Mucosa of rectum (tissue), 2 donors: ENCODE data around the gene HSFX3.
"Not testable (repeated sequence)": the region's sequence is repeated elsewhere in the genome, so short reads cannot be mapped to it uniquely, and the experiment has no call there.

Experiments
- H3K27ac ChIP-seq, 2 donors: one replicate each; pipeline ENCODE4 v1.7.0; 2013; ENCODE audit warnings: inconsistent platforms in 2 of 2, low read depth in 2 of 2, low read length in 2 of 2
- H3K27me3 ChIP-seq, 2 donors: one replicate each; pipeline ENCODE4 v1.7.0; 2013; ENCODE audit warnings: low read length in 2 of 2; ENCODE audit not compliant: control insufficient read depth in 2 of 2, insufficient read depth in 2 of 2
- H3K36me3 ChIP-seq, 2 donors: one replicate each; pipeline ENCODE4 v1.7.0; 2013; ENCODE audit warnings: low read length in 2 of 2; ENCODE audit not compliant: control insufficient read depth in 2 of 2, insufficient read depth in 2 of 2
- H3K4me1 ChIP-seq, 2 donors: one replicate each; pipeline ENCODE4 v1.7.0; 2013; ENCODE audit warnings: low read length in 2 of 2, mild to moderate bottlenecking in 1 of 2; ENCODE audit not compliant: control insufficient read depth in 2 of 2, insufficient read depth in 2 of 2
- H3K4me3 ChIP-seq, 2 donors: one replicate each; pipeline ENCODE4 v1.7.0; 2013; ENCODE audit warnings: low read length in 2 of 2
- H3K9ac ChIP-seq, 2 donors: one replicate each; pipeline ENCODE4 v1.7.0; 2013; ENCODE audit warnings: low read length in 2 of 2, low read depth in 1 of 2, mild to moderate bottlenecking in 1 of 2
- H3K9me3 ChIP-seq, 2 donors: one replicate each; pipeline ENCODE4 v1.7.0; 2013; ENCODE audit warnings: low read length in 2 of 2; ENCODE audit not compliant: control insufficient read depth in 2 of 2
- donor health status: healthy.
- donor health status: Normal muscosa, but diverticular disease.

HSFX3 gene

DNA sequence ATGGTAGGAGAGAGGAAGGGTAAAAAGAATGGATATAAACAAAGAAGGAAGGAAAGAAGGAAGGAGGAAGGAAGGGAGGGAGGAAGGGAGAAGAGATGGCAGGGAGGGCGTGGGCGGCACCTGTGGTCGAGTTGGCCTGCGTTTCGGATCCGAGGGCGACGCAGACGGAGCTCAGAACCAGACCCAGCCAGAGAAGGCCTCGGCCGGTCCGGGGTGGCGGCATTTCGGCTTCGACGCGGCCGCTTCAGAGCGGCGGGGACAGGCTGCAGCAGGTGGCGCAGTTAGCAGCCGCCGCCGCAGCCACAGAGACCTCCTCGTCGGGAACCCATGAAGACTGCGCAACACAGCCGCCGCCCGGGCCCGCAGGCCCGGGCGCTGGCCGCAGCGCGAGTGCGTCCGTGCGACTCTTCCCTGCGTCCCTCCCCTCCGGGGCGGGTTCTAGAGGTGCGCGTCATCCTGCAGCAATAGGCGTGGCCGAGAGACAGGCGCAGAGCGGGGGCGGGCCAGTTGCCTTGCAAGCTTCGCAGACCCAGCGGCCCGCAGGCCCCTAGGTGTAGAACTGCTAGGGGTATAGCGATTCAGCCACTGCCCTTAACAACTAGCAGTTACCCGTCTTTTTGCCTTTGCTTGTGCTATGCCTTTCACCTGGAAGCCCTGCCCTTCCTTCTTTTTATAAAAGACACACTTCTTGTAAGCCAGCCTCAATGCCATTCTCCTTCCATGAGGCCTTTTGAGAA lies 44.6 kb downstream of the HSFX3 start, which contains the start of gene IDS:
IDS (minus strand) TSS at position 392 of the 737 bp plus-strand sequence; CDS start at position 223, 169 bp downstream.
- peak within 1 kb of the TSS; percentile 75 to 87 for H3K27ac ChIP-seq
- H3K9me3 ChIP-seq = no peaks in the 10 kb centered on the region
- peak within 1 kb of the TSS; percentile 70 to 75 for H3K9ac ChIP-seq
- H3K36me3 ChIP-seq = peaks cover 5 to 14% of the 10 kb centered on the region in 2 donors
- H3K27me3 ChIP-seq = peaks cover 3% of the 10 kb centered on the region in 2 donors
- H3K4me1 ChIP-seq = peaks cover 0 to 7% of the 10 kb centered on the region in 2 donors
- H3K4me3 ChIP-seq = peak within 1 kb of the TSS; percentile 62 to 73

GRCh38 chrX:149504226-149504914 lies 45.4 kb downstream of the HSFX3 start:
- H3K4me1 ChIP-seq = peaks cover 0 to 7% of the 10 kb centered on the region in 2 donors
- peak overlapping the region; percentile 75 to 87 for H3K27ac ChIP-seq
- H3K4me3 ChIP-seq = peak overlapping the region; percentile 62 to 73
- peaks cover 5 to 19% of the 10 kb centered on the region in 2 donors for H3K36me3 ChIP-seq
- no peaks in the 10 kb centered on the region for H3K9me3 ChIP-seq
- H3K9ac ChIP-seq = peak overlapping the region; percentile 70 to 75
- H3K27me3 ChIP-seq = peaks cover 3% of the 10 kb centered on the region in 2 donors

DNA sequence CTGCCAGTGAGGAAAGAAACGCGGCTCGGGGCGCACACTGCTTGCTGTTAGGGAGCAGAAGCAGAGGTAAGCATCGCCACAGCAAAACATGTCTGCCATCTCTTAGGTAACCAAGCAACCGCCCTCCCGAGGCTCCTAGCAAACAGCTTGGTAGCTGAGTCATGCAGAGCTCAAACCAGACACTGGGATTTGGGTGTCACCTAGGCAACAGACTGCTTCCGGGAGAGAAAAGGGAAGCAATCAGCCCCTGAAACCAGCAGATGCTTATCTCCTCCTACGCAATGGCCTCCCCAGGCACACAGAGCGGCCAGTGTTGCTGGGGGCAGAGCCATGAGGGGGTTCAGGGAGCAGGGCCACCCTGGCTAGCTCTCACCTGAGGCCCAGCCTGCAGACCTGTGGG lies 46.3 kb downstream of the HSFX3 start:
- H3K9ac ChIP-seq, H3K9me3 ChIP-seq, H3K4me3 ChIP-seq, H3K27ac ChIP-seq, H3K4me1 ChIP-seq, H3K27me3 ChIP-seq: not testable (repeated sequence)
- H3K36me3 ChIP-seq = peaks cover 5 to 19% of the 10 kb centered on the region in 2 donors

- H3K27ac ChIP-seq, H3K4me1 ChIP-seq, H3K27me3 ChIP-seq, H3K4me3 ChIP-seq, H3K9ac ChIP-seq, H3K9me3 ChIP-seq: not testable (repeated sequence)
- peaks cover 7 to 23% of the 10 kb centered on the region in 2 donors for H3K36me3 ChIP-seq
Observed at GRCh38 chrX:149502923-149503322, 46.8 kb downstream of the HSFX3 start.

GRCh38 chrX:149499766-149500165 lies 50.0 kb downstream of the HSFX3 start:
- H3K4me3 ChIP-seq = no peak overlapping the region
- peaks cover 0 to 11% of the 10 kb centered on the region in 2 donors for H3K4me1 ChIP-seq
- H3K27ac ChIP-seq = no peak overlapping the region
- no peaks in the 10 kb centered on the region for H3K9me3 ChIP-seq
- peaks cover 0 to 3% of the 10 kb centered on the region in 2 donors for H3K27me3 ChIP-seq
- H3K9ac ChIP-seq = no peak overlapping the region
- peaks cover 22 to 50% of the 10 kb centered on the region in 2 donors for H3K36me3 ChIP-seq

- Histone ChIP-seq H3K27me3 (peaks cover 0 to 3% of the 10 kb centered on the region in 2 donors), H3K27ac (no peak overlapping the region), H3K4me3 (no peak overlapping the region), H3K9me3 (no peaks in the 10 kb centered on the region), H3K36me3 (peaks cover 27 to 58% of the 10 kb centered on the region in 2 donors), H3K4me1 (peaks cover 3 to 12% of the 10 kb centered on the region in 2 donors), H3K9ac (no peak overlapping the region)
Observed at GRCh38 chrX:149498767-149499166, 51.0 kb downstream of the HSFX3 start.
